SKM-1 (cell line): ENCODE results near the gene DNAI7.
A peak's percentile ranks its signal among the peaks of the same experiment; 100 is the strongest.

Source experiments
- DNase-seq: peaks from one replicate; lab custom pipeline; 2025; ENCODE audit not compliant: unreplicated experiment; lab: John Stamatoyannopoulos, UW

The DNAI7 gene

DNA sequence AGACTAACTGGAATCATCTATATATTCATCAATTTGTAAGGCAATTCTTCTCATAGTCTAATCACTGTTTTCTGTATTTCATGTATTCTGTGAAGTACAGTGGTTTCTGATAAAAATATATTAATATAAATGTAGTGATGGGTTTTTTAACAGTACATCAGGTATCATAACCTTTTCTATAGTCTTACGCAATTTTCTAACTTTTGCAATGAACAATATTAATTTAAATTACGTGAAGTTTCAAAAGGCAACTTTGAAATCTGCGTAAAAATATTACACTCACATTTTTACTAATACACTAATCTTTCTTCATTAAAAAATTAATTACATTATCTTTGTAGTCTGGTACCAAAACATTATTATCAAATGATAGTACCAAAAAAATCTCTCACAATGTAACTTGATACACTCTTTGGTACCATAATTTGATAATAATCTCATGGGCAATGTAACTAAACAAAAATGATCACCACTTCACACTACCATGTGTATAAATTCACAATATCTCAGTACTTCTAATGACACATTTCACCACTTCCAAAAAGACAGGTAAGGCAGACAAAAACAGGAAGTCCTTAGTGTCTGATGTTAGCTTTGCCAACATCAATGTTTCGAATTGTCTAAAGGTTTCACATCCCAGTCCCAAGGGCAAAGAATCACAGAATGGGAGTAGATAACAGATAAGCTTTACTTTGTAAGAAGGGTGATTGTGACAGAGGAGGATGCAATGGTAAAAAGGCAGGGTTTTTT lies 8.7 kb downstream of the DNAI7 start:
- DNase-seq, result no peak

DNA sequence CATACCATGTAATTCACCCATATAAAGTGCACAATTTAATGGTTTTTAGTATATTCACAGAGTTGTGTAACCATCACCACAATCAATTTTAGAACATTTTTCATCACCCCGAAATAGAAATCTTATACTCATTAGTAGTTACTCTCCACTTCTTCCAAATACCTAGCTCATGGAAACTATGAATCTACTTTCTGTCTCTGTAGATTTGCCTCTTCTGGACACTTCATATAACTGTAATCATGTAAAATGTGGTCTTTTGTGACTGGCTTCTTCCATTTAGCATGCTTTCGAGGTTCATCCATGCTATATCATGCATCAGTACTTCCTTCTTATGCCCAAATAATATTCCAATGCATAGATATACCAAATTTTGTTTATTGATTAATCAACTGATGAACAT lies 10.8 kb downstream of the DNAI7 start:
- DNase-seq, result no peak

GRCh38 chr12:25182765-25183164 lies 12.2 kb downstream of the DNAI7 start:
- no peak for DNase-seq

DNA sequence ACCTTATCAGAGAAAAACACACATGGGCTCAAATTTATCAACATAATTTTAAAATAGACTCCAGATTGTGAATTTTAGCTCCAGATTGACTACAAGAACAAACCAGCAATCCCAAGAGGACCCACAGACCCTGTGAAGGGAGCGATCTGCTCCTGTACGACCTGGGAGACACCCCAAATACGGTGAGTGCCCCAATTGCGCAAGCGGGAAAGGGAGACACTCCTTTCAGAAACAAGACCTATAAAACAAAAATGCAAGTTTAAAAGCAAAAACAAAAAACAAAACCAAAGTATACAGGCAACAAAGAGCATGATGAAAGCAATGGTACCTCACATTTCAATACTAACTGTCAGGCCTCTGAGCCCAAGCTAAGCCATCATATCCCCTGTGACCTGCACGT lies 32.1 kb downstream of the DNAI7 start:
- DNase-seq, result no peak

DNA sequence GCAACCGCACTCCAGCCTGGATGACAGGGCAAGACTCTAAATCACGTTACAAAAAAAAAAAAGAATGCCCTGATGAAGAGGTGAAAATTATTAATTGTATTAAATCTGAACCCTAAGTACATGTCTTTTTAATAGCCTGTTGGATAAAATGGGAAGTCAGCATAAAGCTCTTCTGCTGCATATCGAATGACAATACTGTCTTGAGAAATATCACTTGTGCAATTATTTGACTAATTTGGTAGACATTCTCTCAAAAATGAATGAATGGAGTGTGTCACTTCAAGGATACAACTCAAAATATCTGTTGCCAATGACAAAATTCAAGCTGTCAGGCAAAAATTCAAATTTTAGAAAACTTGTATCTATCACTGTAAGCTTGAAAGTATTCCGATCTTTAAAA lies 38.9 kb downstream of the DNAI7 start:
- DNase-seq, result no peak

GRCh38 chr12:25155022-25155576 lies 39.9 kb downstream of the DNAI7 start:
- DNase-seq, result no peak

DNA sequence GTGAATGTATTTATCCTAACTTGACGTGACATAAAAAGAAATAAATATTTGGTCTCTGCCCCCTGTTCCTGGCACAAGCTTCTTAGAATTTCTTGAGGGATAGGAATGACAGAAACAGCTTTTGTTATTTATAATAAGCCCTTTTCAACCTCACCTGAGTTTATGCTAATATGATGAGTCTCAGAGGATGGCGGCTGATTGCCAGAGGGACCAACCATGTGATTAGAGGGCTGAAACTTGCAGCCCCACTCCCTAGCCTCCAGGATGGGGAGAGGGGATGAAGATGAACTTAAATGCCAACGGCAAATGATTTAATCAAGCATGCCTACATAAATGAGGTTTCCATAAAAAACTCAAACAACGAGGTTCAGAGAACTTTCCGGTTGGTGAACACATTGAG lies 42.9 kb downstream of the DNAI7 start:
- no peak for DNase-seq

DNA sequence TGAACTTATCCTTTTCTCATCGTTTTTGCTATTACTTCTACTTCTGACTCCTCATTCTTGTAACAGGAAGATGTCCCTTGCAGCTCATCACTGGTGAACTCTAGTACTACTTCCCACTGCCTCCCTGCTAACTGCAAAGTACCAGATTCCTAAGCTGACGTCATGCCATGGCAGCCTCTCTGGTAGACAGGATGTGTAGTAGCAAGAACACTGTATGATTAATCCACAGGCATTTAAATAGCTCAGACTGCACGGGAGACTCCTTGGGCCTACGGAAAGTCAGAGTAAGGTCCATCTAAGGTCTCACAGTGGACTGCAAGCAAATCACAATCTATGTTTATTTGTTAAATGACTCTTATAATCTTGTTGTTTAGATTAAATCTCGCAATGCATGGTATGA lies 43.5 kb downstream of the DNAI7 start:
- DNase-seq, result no peak

GRCh38 chr12:25146686-25147085 lies 48.3 kb downstream of the DNAI7 start:
- DNase-seq, result no peak

- DNase-seq, result no peak
Measured at GRCh38 chr12:25135531-25136154, 59.3 kb downstream of the DNAI7 start.

DNA sequence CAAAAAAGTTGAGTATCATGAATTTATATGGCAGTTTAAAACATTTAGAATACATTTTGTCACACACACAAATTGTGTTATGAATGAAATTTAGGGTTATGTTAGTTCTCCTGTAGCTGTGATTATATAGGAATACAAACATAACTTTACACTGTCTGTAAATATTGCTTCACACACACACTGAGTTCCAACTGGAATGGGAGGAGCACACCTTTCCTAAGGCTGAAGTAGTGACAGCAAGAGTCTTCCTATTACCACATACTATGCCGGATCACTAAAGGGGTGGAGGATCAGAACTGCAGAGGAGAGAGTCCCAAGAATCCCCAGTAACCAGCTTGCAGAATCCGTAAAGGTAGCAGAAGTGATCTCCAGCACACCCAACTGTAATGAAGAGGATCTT lies 63.7 kb downstream of the DNAI7 start:
- no peak for DNase-seq

DNA sequence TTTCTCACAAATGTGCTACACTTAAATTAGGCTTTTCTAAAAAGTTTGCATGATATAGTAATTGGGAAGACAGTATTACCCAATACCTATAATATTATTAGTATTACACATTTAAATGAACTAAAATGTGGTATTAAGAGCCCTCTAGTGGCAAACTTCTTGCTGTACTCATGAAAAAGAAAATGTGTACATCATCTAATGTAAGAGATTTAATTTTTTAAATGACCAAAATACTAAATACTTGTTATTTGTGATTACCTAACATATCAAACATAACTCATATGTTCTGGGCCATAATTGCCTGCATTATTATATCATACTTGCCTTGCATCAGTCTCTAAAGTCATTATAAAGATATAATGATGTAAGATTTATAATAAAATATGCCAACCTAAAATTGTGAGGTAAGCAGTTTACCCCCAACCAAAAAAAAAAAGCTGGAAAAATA lies 64.2 kb downstream of the DNAI7 start:
- peak; percentile 17 for DNase-seq

GRCh38 chr12:25126746-25127145 lies 68.2 kb downstream of the DNAI7 start:
- DNase-seq, result no peak

- no peak for DNase-seq
Measured at GRCh38 chr12:25126101-25126500, 68.9 kb downstream of the DNAI7 start.

DNA sequence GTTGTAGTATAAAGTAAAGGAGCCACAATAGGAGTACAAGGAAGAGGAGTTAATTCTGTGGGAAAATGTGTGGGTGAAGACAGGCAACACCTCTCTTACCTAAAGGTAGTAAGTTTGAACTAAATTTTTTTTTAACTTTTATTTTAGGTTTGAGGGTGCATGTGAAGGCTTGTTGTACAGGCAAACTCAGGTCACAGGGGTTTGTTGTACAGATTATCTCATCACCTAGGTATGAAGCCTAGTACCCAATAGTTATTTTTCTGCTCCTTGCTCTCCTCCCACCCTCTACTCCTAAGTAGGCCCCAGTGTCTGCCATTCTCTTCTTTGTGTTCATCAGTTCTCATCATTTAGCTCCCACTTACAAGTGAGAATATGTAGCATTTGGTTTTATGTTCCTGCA lies 70.5 kb downstream of the DNAI7 start:
- DNase-seq, result no peak

- no peak for DNase-seq
Measured at GRCh38 chr12:25123126-25123525, 71.8 kb downstream of the DNAI7 start.

- DNase-seq, result no peak
Measured at GRCh38 chr12:25121916-25122315, 73.0 kb downstream of the DNAI7 start.

- DNase-seq, result no peak
Measured at GRCh38 chr12:25121110-25121509, 73.8 kb downstream of the DNAI7 start.

GRCh38 chr12:25119020-25119419 lies 75.9 kb downstream of the DNAI7 start:
- DNase-seq, result no peak

- DNase-seq, result no peak
Measured at GRCh38 chr12:25115677-25116076, 79.3 kb downstream of the DNAI7 start.

GRCh38 chr12:25113651-25114050 lies 81.3 kb downstream of the DNAI7 start:
- no peak for DNase-seq

DNA sequence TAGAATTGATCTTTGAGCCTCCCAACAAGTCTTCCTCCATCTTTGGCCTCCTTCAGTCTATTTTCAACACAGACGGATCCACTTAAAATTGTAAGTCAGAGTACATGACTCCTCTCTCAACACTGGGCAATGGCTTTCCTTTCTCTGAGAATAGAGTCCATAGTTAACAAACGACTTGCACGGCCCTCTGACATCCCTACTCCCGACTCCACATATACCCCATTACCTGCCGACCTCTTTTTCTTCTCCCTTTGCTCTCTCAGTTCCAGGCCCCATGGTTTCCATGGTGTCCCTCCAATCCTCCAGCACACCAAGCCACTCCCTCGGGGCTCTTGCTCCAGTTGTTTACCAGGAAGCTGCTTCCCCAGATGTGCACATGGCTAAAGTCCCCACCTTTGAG lies 84.7 kb downstream of the DNAI7 start:
- no peak for DNase-seq

GRCh38 chr12:25107920-25108319 lies 87.0 kb downstream of the DNAI7 start:
- DNase-seq, result no peak
